ENCODE data around the gene FRMD4A. TPM values are rescaled to one million over a fixed set of nuclear protein-coding genes. Genes with fewer than 3 reads are reported as not detected.
A peak's percentile ranks its signal among the peaks of the same experiment; 100 is the strongest.

Gene FRMD4A
- total and polyA plus RNA-seq, 2 experiments from 2014 or later, result 3.7 to 12.6 TPM

DNA sequence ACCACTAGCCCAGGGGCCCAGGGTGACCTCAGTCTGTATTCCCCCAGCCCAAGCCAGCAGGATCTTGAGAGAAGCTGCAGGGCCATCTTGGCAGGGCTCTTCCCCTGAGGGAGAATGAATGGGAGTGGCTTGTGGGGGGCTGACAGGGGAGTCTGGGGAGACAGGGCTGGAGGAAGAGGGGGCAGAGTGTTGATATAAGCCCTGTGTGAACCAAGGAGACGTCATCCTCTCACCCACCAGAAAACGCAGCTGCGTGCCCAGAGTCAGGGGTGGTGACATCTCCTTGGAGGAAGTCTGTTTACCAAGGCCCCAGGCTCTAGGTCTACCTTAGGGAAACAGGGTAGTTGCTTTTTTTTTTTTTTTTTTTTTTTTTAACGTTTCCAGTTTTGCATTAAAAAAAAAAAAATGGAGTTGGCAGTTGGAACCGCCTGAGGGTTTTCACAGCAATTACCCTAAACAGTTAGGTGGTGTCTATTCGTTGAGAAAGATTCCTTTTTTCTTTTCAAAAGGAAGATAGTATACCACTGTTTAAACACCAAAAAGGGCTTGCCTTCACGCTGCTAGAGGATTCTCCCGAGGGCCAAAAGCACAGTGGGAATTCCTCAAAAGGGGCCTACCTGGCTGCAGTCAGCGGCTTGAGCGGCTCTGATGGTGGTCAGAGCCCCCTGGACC lies 630.1 kb downstream of the FRMD4A start:
- Histone ChIP-seq H3K4me1 (ENCODE audit: low read depth) (peaks cover 2% of the 10 kb centered on the region), H3K4me3 (no peak overlapping the region), H3K27me3 (no peaks in the 10 kb centered on the region), H3K36me3 (no peaks in the 10 kb centered on the region), H3K27ac (no peak overlapping the region), H3K9me3 (ENCODE audit: low read depth) (no peaks in the 10 kb centered on the region)
- TF ChIP-seq CTCF (IDR thresholded peaks at IDR 0.05; ENCODE audit: low read depth, low read length), result no peak
- no peak for DNase-seq (ENCODE audit: low read depth in 1 of 2, low spot score in 1 of 2)

GRCh38 chr10:13699216-13699615 lies 631.5 kb downstream of the FRMD4A start:
- Histone ChIP-seq H3K36me3 (no peaks in the 10 kb centered on the region), H3K27me3 (no peaks in the 10 kb centered on the region), H3K9me3 (ENCODE audit: low read depth) (no peaks in the 10 kb centered on the region), H3K4me1 (ENCODE audit: low read depth) (no peaks in the 10 kb centered on the region), H3K4me3 (no peak overlapping the region), H3K27ac (no peak overlapping the region)
- DNase-seq (ENCODE audit: low read depth in 1 of 2, low spot score in 1 of 2), result peak in 1 of 2 donors; percentile 55
- no peak for TF ChIP-seq CTCF (IDR thresholded peaks at IDR 0.05; ENCODE audit: low read depth, low read length)

GRCh38 chr10:13698217-13698616 lies 632.5 kb downstream of the FRMD4A start:
- TF ChIP-seq CTCF (IDR thresholded peaks at IDR 0.05; ENCODE audit: low read depth, low read length), result no peak
- DNase-seq (ENCODE audit: low read depth in 1 of 2, low spot score in 1 of 2), result peak in 1 of 2 donors; percentile 43
- Histone ChIP-seq H3K27ac (no peak overlapping the region), H3K4me3 (no peak overlapping the region), H3K36me3 (no peaks in the 10 kb centered on the region), H3K4me1 (ENCODE audit: low read depth) (no peaks in the 10 kb centered on the region), H3K9me3 (ENCODE audit: low read depth) (no peaks in the 10 kb centered on the region), H3K27me3 (no peaks in the 10 kb centered on the region)

- no peak for TF ChIP-seq CTCF (IDR thresholded peaks at IDR 0.05; ENCODE audit: low read depth, low read length)
- Histone ChIP-seq H3K27me3 (no peaks in the 10 kb centered on the region), H3K36me3 (no peaks in the 10 kb centered on the region), H3K9me3 (ENCODE audit: low read depth) (no peaks in the 10 kb centered on the region), H3K4me3 (no peak overlapping the region), H3K4me1 (ENCODE audit: low read depth) (no peaks in the 10 kb centered on the region), H3K27ac (no peak overlapping the region)
- no peak for DNase-seq (ENCODE audit: low read depth in 1 of 2, low spot score in 1 of 2)
These were observed 634.7 kb downstream of the FRMD4A start for GRCh38 chr10:13696071-13696470.

- no peak for TF ChIP-seq CTCF (IDR thresholded peaks at IDR 0.05; ENCODE audit: low read depth, low read length)
- Histone ChIP-seq H3K4me3 (no peak overlapping the region), H3K27me3 (no peaks in the 10 kb centered on the region), H3K27ac (no peak overlapping the region), H3K4me1 (ENCODE audit: low read depth) (no peaks in the 10 kb centered on the region), H3K9me3 (ENCODE audit: low read depth) (no peaks in the 10 kb centered on the region), H3K36me3 (no peaks in the 10 kb centered on the region)
- DNase-seq (ENCODE audit: low read depth in 1 of 2, low spot score in 1 of 2), result no peak
These were observed 635.1 kb downstream of the FRMD4A start for GRCh38 chr10:13695588-13695987.
